HG02642 (cell line): ENCODE data around the gene LAMA3.

ENCODE experiments used
- ATAC-seq: cut with Tn5 transposase; IDR thresholded peaks from one replicate; pipeline ENCODE4 v1.9.1; 2021; ENCODE audit warnings: mild to moderate bottlenecking; ENCODE audit not compliant: unreplicated experiment, poor library complexity

LAMA3 gene

DNA sequence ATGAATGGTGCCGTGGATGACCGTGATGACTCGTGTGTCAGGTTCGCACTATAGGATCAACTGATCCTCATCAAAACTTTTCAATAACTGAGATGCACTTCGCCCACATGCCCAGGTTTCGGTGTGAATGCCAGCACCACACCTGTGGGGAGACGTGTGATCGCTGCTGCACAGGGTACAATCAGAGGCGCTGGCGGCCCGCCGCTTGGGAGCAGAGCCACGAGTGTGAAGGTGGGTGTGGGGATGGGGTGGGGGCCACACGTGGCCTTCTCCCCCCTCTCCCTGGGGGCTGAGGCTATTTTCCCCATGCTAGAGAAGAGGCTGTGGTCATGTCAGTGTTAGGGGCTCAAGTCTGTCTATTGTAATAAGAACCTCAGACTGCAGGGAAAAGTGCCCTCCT lies 69.0 kb downstream of the LAMA3 start:
- no peak for ATAC-seq

- ATAC-seq, result no peak
Measured at GRCh38 chr18:23761941-23762340, 72.7 kb downstream of the LAMA3 start.

DNA sequence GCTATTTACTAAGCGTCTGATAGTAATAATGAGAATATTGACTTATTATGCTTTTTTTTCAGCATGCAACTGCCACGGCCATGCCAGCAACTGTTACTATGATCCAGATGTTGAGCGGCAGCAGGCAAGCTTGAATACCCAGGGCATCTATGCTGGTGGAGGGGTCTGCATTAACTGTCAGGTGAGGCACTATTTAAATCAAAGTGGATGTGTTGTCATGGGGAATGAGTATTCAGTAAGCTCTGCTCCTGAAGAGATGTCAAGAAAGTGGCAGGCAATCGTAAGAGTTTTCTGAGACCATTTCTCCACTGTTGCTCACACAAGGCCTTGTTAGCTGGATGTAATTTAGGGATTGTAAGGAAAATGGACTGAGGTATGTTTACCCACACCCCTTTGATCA lies 74.1 kb downstream of the LAMA3 start:
- ATAC-seq, result no peak

DNA sequence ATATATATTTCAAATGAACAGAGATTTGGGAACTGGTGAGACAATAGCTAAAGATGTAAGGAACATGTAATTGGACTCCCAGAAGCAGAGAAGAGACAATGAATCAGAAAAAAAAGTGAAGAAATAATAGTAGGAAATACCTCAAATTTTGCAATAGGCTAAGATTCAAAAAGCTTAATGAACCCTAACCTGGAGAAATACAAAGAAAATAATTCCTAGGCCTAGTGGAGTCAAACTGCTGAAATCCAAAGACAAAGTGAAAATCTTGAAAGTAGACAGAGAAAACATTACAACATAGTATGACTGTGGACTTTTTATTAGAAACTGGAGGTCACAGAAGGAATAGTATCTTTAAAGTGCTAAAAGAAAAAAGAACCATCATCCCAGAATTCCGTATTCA lies 76.7 kb downstream of the LAMA3 start:
- no peak for ATAC-seq

- no peak for ATAC-seq
Measured at GRCh38 chr18:23772327-23773024, 83.2 kb downstream of the LAMA3 start.

GRCh38 chr18:23776306-23776705 lies 87.1 kb downstream of the LAMA3 start:
- ATAC-seq, result no peak

DNA sequence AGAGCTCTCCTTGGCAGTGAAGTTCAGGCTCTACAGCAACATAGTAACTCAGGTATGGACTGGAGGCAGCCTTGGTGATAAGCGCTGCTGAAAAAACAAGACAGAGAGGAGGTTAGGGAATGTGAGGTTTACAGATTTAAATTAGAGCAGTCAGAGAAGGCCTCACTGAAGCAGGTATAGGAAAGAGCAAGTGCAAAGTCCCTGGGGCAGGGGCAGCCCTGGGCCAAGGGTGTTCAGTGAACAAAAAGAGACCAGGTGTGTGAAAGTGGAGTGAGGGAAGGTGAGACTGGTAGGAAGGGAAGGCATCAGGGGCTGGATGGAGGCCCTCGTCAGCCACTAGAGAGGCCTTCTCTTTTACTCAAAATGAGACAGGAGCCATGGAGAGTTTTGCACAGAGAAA lies 89.6 kb downstream of the LAMA3 start:
- ATAC-seq, result no peak

- no peak for ATAC-seq
Measured at GRCh38 chr18:23779696-23780303, 90.5 kb downstream of the LAMA3 start.

DNA sequence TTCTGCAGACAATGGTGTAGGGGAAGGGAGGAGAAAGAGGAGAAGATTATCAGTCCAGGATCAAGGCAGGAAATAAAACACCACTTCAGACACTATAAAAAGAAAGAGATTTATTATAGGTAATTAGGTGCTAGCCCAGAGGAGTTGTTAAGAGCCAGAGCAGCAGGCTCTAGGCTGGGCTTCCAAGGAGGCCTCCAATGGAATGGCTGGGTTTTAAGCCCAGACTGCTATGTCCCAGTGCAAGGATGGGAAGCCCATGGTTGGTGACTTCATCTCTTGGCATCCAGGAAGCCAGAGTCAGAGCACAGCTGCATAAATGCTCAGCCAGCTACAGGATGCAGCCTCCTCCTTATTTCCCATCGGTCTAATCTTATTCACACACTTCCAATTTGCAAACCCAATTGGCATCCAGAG lies 95.6 kb downstream of the LAMA3 start:
- no peak for ATAC-seq

- ATAC-seq, result no peak
Measured at GRCh38 chr18:23793051-23793450, 103.8 kb downstream of the LAMA3 start.

GRCh38 chr18:23793985-23794867 lies 105.0 kb downstream of the LAMA3 start:
- ATAC-seq, result no peak

DNA sequence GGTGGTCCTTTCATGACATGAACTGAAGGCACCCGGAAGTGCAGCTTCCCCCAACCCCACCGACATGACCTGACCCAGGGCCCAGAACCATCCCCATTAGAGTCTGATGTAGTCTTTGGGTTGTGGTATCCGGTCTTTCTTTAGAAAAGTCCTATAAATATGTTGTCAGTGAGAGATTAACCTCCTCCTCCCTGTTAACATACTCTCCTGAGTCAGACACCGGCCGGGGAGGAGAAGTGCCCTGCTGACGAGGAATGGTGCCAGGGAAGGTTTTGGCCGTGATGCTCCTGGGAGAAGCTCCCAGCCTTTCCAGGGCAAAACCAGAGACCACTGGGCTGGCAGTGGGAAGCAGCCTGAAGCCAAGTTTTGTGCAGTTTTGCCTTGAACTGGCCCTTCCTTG lies 109.0 kb downstream of the LAMA3 start:
- ATAC-seq, result no peak

- no peak for ATAC-seq
Measured at GRCh38 chr18:23798824-23799223, 109.6 kb downstream of the LAMA3 start.

- no peak for ATAC-seq
Measured at GRCh38 chr18:23799540-23799939, 110.3 kb downstream of the LAMA3 start.

DNA sequence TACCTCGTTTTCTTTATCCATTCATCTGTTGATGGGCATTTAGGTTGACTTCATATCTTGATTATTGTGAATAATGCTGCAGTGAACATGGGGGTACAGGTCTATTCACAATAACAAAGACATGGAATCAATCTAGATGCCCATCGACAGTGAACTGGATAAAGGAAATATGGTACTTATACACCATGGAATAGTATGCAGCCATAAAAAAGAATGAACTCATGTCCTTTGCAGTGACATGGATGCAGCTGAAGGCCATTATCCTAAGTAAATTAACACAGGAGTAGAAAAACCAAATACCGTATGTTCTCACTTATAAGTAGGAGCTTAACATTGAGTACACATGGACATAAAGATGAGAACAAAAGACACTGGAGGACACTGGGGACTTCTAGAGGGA lies 111.6 kb downstream of the LAMA3 start:
- ATAC-seq, result no peak

DNA sequence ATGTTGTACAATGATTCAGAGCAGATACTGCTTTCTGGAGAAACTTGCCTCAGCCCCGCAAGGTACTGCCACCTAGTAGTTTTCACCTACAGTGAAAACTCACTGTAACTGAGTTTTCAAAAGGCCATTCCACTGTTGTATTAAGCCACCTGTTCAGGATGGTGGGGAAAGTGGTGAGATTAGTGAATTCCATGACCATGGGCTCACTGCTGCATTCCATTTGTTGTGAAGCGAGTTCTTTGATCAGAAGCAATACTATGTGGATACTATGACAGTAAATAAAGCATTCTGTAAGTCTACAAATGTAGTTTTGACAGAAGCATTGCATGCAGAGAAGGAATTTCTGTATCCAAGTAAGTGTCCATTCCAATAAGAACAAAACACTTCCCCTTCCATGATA lies 113.6 kb downstream of the LAMA3 start:
- no peak for ATAC-seq

GRCh38 chr18:23803755-23804154 lies 114.5 kb downstream of the LAMA3 start:
- ATAC-seq, result no peak

DNA sequence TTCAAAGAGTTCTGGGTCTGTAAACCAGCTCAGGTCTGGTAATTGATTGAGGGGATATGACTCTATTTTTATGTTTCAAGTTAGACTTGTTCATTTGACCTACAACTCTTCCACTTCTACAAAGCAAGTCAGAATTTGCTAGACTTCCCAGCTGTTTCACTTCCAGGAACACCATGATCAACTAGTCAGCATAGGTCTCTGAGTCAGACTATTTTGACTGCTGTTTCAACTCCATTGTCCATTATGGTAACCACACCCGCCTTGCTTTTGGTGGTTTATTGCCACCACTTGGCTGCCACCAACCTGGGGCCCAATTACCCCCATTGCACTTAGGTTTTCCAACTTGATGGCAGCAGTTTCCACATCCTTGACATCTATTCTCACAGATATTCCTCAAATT lies 116.6 kb downstream of the LAMA3 start:
- ATAC-seq, result no peak

- no peak for ATAC-seq
Measured at GRCh38 chr18:23809415-23809814, 120.2 kb downstream of the LAMA3 start.

- ATAC-seq, result no peak
Measured at GRCh38 chr18:23810396-23810795, 121.1 kb downstream of the LAMA3 start.

DNA sequence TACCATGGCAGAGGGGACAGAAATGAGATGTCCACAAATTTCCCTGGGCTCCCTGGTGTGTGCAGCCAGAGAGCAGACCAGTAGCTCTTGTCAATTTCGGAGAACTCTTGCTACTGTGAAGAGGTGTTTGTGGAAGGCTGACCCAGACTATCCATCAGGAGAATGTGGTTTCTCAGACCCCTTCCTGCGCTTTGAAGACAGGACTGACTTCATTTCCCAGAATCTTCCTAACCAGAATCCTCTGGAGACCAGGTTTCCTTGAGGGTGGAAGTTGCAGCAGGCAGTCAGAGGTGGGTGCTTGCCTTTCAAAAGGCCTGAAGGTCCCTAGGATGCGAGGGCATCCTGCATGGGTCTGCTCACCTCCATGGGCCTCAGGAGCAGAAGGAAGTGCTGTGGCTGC lies 121.9 kb downstream of the LAMA3 start:
- no peak for ATAC-seq
